ENCODE data around the gene SH3D19. TPM values are rescaled to one million over a fixed set of nuclear protein-coding genes. Genes with fewer than 3 reads are reported as not detected.

SH3D19 gene
- total RNA-seq, 4 donors from 2014 or later, result 159 to 290 (median 244) TPM

- TF ChIP-seq EP300 (IDR thresholded peaks at IDR 0.05), result no peak
- TF ChIP-seq POLR2A (IDR thresholded peaks at IDR 0.05), result no peak
- no peak for TF ChIP-seq CTCF (IDR thresholded peaks at IDR 0.05)
- Histone ChIP-seq H3K4me1 (peaks cover 0 to 53% (median 10%) of the 10 kb centered on the region in 4 donors), H3K9me3 (no peaks in the 10 kb centered on the region), H3K27ac (peak overlapping the region in 2 of 4 donors; percentile 7 to 29), H3K27me3 (no peaks in the 10 kb centered on the region), H3K36me3 (no peaks in the 10 kb centered on the region), H3K4me3 (no peak overlapping the region)
- no peak for DNase-seq (ENCODE audit: low spot score in 2 of 2)
Measured at GRCh38 chr4:151304226-151304625, 21.2 kb downstream of the SH3D19 start.

- TF ChIP-seq CTCF (IDR thresholded peaks at IDR 0.05) (no peak), EP300 (IDR thresholded peaks at IDR 0.05) (no peak), POLR2A (IDR thresholded peaks at IDR 0.05) (no peak)
- H3K27ac ChIP-seq, result no peak overlapping the region
- no peaks in the 10 kb centered on the region for H3K36me3 ChIP-seq
- 40 to 58% methylated on average over 4 of the region's 4 CpGs for WGBS, 2 donors
- H3K9me3 ChIP-seq, result no peaks in the 10 kb centered on the region
- no peaks in the 10 kb centered on the region for H3K27me3 ChIP-seq
- H3K4me3 ChIP-seq, result no peak overlapping the region
- DNase-seq (ENCODE audit: low spot score in 2 of 2), result no peak
- peaks cover 0 to 56% (median 10%) of the 10 kb centered on the region in 4 donors for H3K4me1 ChIP-seq
Measured at GRCh38 chr4:151302432-151302831, 23.0 kb downstream of the SH3D19 start.

DNA sequence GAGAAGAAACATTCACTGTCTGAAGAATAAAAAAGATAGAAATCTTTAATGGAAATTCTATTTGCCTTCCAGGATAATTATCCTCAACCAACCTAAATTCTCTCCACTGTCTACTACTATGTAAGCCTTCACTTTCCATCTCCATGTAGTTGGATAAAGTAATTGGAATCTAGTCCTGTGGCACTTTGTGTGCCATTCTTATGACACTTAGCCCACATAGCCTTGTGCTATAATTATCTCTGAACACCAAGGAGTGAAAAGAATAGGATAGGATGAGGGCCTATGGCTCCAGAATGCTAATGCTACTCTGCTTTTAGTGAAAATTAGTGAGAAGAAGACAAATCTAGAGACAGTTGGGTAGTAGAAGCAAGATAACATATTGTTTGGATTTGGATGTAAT is 28.2 kb downstream of the SH3D19 start:
- Histone ChIP-seq H3K27me3 (no peaks in the 10 kb centered on the region), H3K36me3 (no peaks in the 10 kb centered on the region), H3K9me3 (no peaks in the 10 kb centered on the region), H3K4me3 (no peak overlapping the region), H3K27ac (no peak overlapping the region), H3K4me1 (peaks cover 0 to 28% (median 7%) of the 10 kb centered on the region in 4 donors)
- TF ChIP-seq POLR2A (IDR thresholded peaks at IDR 0.05), result no peak
- TF ChIP-seq EP300 (IDR thresholded peaks at IDR 0.05), result no peak
- no peak for TF ChIP-seq CTCF (IDR thresholded peaks at IDR 0.05)
- DNase-seq (ENCODE audit: low spot score in 2 of 2), result no peak

- H3K4me1 ChIP-seq, result peaks cover 0 to 20% (median 6%) of the 10 kb centered on the region in 4 donors
- 45 to 56% methylated on average over 3 of the region's 3 CpGs for WGBS, 2 donors
Measured at GRCh38 chr4:151296227-151296626, 29.2 kb downstream of the SH3D19 start.

More at GRCh38 chr4:151296227-151296626, 29.2 kb downstream of the SH3D19 start:
- H3K27ac ChIP-seq, result no peak overlapping the region
- H3K4me3 ChIP-seq, result no peak overlapping the region
- no peaks in the 10 kb centered on the region for H3K9me3 ChIP-seq
- H3K36me3 ChIP-seq, result no peaks in the 10 kb centered on the region
- DNase-seq (ENCODE audit: low spot score in 2 of 2), result no peak
- H3K27me3 ChIP-seq, result no peaks in the 10 kb centered on the region
- TF ChIP-seq POLR2A (IDR thresholded peaks at IDR 0.05) (no peak), EP300 (IDR thresholded peaks at IDR 0.05) (no peak), CTCF (IDR thresholded peaks at IDR 0.05) (no peak)

Data from tibial nerve (tissue), 4 donors.